HG03520 (cell line): ENCODE data around the gene ANXA11.

Experiments used
- ATAC-seq: cut with Tn5 transposase; IDR thresholded peaks from one replicate; pipeline ENCODE4 v1.9.1; 2021; ENCODE audit warnings: mild to moderate bottlenecking, moderate library complexity; ENCODE audit not compliant: unreplicated experiment

The ANXA11 gene

GRCh38 chr10:80166581-80167470, 38.5 kb downstream of the ANXA11 start:
- ATAC-seq = no peak

- ATAC-seq = no peak
These were observed 40.2 kb downstream of the ANXA11 start for GRCh38 chr10:80165173-80165572.

- ATAC-seq = no peak
These were observed 40.7 kb downstream of the ANXA11 start for GRCh38 chr10:80164596-80164995.

GRCh38 chr10:80163741-80164341, 41.5 kb downstream of the ANXA11 start:
- ATAC-seq = no peak

GRCh38 chr10:80161321-80162083, 43.8 kb downstream of the ANXA11 start:
- ATAC-seq = no peak

- no peak for ATAC-seq
These were observed 44.7 kb downstream of the ANXA11 start for GRCh38 chr10:80160361-80161320.

- ATAC-seq = no peak
These were observed 46.0 kb downstream of the ANXA11 start for GRCh38 chr10:80159166-80159873.

GRCh38 chr10:80158598-80159127, 46.7 kb downstream of the ANXA11 start:
- ATAC-seq = no peak

- no peak for ATAC-seq
These were observed 47.2 kb downstream of the ANXA11 start for GRCh38 chr10:80158126-80158525.

- no peak for ATAC-seq
These were observed 47.8 kb downstream of the ANXA11 start for GRCh38 chr10:80157561-80157960.

- no peak for ATAC-seq
These were observed 49.1 kb downstream of the ANXA11 start for GRCh38 chr10:80156216-80156615.

- no peak for ATAC-seq
These were observed 49.6 kb downstream of the ANXA11 start for GRCh38 chr10:80155696-80156215.

GRCh38 chr10:80154978-80155695, 50.2 kb downstream of the ANXA11 start:
- no peak for ATAC-seq

GRCh38 chr10:80154626-80154977, 50.7 kb downstream of the ANXA11 start:
- ATAC-seq = no peak

GRCh38 chr10:80153460-80153859, 51.9 kb downstream of the ANXA11 start:
- no peak for ATAC-seq

- ATAC-seq = no peak
These were observed 52.5 kb downstream of the ANXA11 start for GRCh38 chr10:80152820-80153219.

- no peak for ATAC-seq
These were observed 55.2 kb downstream of the ANXA11 start for GRCh38 chr10:80150172-80150571.

GRCh38 chr10:80149123-80149522, 56.2 kb downstream of the ANXA11 start:
- ATAC-seq = no peak
